Neural cell (in vitro differentiated cells): Measurements from ENCODE around the gene GNG4. TPM values are rescaled to one million over a fixed set of nuclear protein-coding genes. Genes with fewer than 3 reads are reported as not detected.

ENCODE experiments used
- H2AFZ ChIP-seq: fragments of 200-600, 300-800 bp; sonication (generic), shearing (Covaris generic); 2 replicates; pipeline ENCODE4 v1.6.0; 2014; ENCODE audit warnings: low read depth, mild to moderate bottlenecking, antibody characterized with exemption, low read length, moderate library complexity
- H3F3A ChIP-seq: fragments of 200-600 bp; shearing (Covaris generic); 2 replicates; pipeline ENCODE4 v1.6.1; 2016; ENCODE audit warnings: mild to moderate bottlenecking, moderate library complexity, mixed read lengths, antibody characterized with exemption, low read length; ENCODE audit not compliant: insufficient read depth, poor library complexity, severe bottlenecking
- H3K27ac ChIP-seq: fragments of 200-600, 300-800 bp; sonication (generic), shearing (Covaris generic); 2 replicates; pipeline ENCODE4 v1.5.1; 2014; ENCODE audit warnings: mild to moderate bottlenecking, low read length, moderate library complexity
- H3K27me3 ChIP-seq: fragments of 300-800, 200-600 bp; sonication (generic), shearing (Covaris generic); 2 replicates; pipeline ENCODE4 v1.6.0; 2014; ENCODE audit warnings: mild to moderate bottlenecking, low read depth, low read length, moderate library complexity; ENCODE audit not compliant: insufficient read depth
- H3K36me3 ChIP-seq: fragments of 300-800, 200-600 bp; sonication (generic), shearing (Covaris generic); 2 replicates; pipeline ENCODE4 v1.5.1; 2014; ENCODE audit warnings: mild to moderate bottlenecking, antibody characterized with exemption, low read length, moderate library complexity; ENCODE audit not compliant: insufficient read depth
- H3K4me2 ChIP-seq: fragments of 300-800, 200-600 bp; sonication (generic), shearing (Covaris generic); 2 replicates; pipeline ENCODE4 v1.6.0; 2014; ENCODE audit warnings: mild to moderate bottlenecking, low read length
- H3K4me3 ChIP-seq: fragments of 300-800, 200-600 bp; sonication (generic), shearing (Covaris generic); 2 replicates; pipeline ENCODE4 v1.5.1; 2014; ENCODE audit warnings: mild to moderate bottlenecking, low read length, moderate library complexity
- H3K79me2 ChIP-seq: fragments of 200-600 bp; shearing (Covaris generic); replicated peaks from 2 replicates; pipeline ENCODE4 v1.6.0; 2014; ENCODE audit warnings: mild to moderate bottlenecking, low read length, moderate library complexity; ENCODE audit not compliant: insufficient read depth
- H3K9ac ChIP-seq: fragments of 300-800, 200-600 bp; sonication (generic), shearing (Covaris generic); 2 replicates; pipeline ENCODE4 v1.6.1; 2016; ENCODE audit warnings: mild to moderate bottlenecking, low read length, mixed read lengths
- H3K9me2 ChIP-seq: fragments of 200-600 bp; shearing (Covaris generic); 2 replicates; pipeline ENCODE4 v1.6.1; 2016; ENCODE audit warnings: mild to moderate bottlenecking, low read length, mixed read lengths; ENCODE audit not compliant: insufficient read depth
- H3K9me3 ChIP-seq: fragments of 200-600, 300-800 bp; sonication (generic), shearing (Covaris generic); 2 replicates; pipeline ENCODE4 v1.6.1; 2016; ENCODE audit warnings: mild to moderate bottlenecking, mixed run types, low read length, moderate library complexity, mixed read lengths
- H4K20me1 ChIP-seq: fragments of 200-600 bp; shearing (Covaris generic); 2 replicates; pipeline ENCODE4 v1.6.1; 2016; ENCODE audit warnings: mild to moderate bottlenecking, mixed run types; ENCODE audit not compliant: insufficient read depth
- EP300 ChIP-seq: fragments of 450-650 bp; conservative IDR thresholded peaks from 2 replicates; pipeline ENCODE4 v1.6.1; 2014; ENCODE audit warnings: antibody characterized with exemption, mild to moderate bottlenecking, moderate library complexity; ENCODE audit not compliant: poor library complexity, severe bottlenecking
- EZH2 ChIP-seq: fragments of 200-600, 300-800 bp; shearing (Covaris generic), sonication (generic); IDR thresholded peaks from 2 replicates; pipeline ENCODE4 v1.6.1; 2014; ENCODE audit warnings: antibody characterized with exemption, low read length, borderline replicate concordance, mild to moderate bottlenecking; ENCODE audit not compliant: insufficient read depth, poor library complexity, severe bottlenecking
- MXI1 ChIP-seq: fragments of 450-650 bp; conservative IDR thresholded peaks from 2 replicates; pipeline ENCODE4 v1.6.1; 2014; ENCODE audit warnings: antibody characterized with exemption, mild to moderate bottlenecking; ENCODE audit not compliant: poor library complexity, severe bottlenecking
- POLR2AphosphoS5 ChIP-seq: IDR thresholded peaks from 2 replicates; pipeline ENCODE4 v1.6.1; 2012
- RAD21 ChIP-seq: fragments of 450-650 bp; conservative IDR thresholded peaks from 2 replicates; pipeline ENCODE4 v1.6.1; 2014; ENCODE audit warnings: antibody characterized with exemption, mild to moderate bottlenecking, moderate library complexity
- SMC3 ChIP-seq: fragments of 450-650 bp; conservative IDR thresholded peaks from 2 replicates; pipeline ENCODE4 v1.6.1; 2014; ENCODE audit warnings: antibody characterized with exemption, mild to moderate bottlenecking, moderate library complexity; ENCODE audit not compliant: poor library complexity
- TAF1 ChIP-seq: IDR thresholded peaks from 2 replicates; pipeline ENCODE4 v1.6.1; 2012; ENCODE audit warnings: low read depth
- polyA plus RNA-seq: library from polyadenylated mRNA; depleted of rRNA; stranded (reverse); fragments of >200 nt; gene quantifications from 2 replicates; pipeline ENCODE4 v1.2.3, GENCODE V29; 2014
- TF ChIP-seq, protein P1 (sequence below): IDR thresholded peaks from 2 replicates; pipeline ENCODE4 v1.6.1; 2012; ENCODE audit warnings: borderline replicate concordance
- TF ChIP-seq, protein P2 (sequence below): fragments of 450-650 bp; IDR thresholded peaks from 2 replicates; pipeline ENCODE4 v1.5.1; 2014; ENCODE audit warnings: antibody characterized with exemption, mild to moderate bottlenecking, moderate library complexity; ENCODE audit not compliant: poor library complexity, severe bottlenecking

The GNG4 gene
- polyA plus RNA-seq, 1 donor from 2014 or later: 63.2 TPM

DNA sequence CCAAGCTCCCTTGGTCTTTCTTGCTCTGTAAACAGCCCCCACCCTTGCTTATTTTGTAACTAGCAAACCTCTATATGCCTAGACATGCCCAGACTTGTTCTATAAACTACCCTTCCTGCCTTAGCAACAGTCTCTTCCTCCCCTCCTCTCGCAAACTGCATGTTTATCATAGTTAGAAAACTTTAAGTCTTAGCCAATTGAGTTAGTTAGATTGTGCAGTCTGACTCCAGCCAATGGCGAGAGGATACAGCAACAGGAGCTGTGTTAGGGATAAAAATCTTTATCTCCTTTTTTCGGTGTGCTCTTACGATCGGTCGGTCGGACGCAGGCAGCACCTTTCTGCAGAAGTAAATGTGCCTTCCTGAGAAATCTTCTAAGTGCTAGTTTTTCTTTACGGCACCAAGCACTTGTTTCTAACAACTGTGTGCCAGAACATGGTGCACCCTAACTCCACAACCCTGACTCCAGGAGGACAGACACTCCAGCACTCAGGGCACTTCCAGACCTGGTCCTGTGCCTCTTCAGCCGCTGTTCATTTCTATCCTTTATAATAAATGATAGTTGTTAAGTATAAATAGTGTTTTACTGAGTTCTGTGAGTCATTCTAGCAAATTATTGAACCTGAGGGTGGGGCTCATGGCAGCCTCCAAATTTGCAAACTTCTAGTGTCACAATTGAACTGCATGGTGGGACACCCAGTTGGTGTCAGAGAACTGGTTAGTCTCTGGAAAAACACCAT lies 25.7 kb upstream of the GNG4 start (continued):
- TF ChIP-seq, protein P1, sequence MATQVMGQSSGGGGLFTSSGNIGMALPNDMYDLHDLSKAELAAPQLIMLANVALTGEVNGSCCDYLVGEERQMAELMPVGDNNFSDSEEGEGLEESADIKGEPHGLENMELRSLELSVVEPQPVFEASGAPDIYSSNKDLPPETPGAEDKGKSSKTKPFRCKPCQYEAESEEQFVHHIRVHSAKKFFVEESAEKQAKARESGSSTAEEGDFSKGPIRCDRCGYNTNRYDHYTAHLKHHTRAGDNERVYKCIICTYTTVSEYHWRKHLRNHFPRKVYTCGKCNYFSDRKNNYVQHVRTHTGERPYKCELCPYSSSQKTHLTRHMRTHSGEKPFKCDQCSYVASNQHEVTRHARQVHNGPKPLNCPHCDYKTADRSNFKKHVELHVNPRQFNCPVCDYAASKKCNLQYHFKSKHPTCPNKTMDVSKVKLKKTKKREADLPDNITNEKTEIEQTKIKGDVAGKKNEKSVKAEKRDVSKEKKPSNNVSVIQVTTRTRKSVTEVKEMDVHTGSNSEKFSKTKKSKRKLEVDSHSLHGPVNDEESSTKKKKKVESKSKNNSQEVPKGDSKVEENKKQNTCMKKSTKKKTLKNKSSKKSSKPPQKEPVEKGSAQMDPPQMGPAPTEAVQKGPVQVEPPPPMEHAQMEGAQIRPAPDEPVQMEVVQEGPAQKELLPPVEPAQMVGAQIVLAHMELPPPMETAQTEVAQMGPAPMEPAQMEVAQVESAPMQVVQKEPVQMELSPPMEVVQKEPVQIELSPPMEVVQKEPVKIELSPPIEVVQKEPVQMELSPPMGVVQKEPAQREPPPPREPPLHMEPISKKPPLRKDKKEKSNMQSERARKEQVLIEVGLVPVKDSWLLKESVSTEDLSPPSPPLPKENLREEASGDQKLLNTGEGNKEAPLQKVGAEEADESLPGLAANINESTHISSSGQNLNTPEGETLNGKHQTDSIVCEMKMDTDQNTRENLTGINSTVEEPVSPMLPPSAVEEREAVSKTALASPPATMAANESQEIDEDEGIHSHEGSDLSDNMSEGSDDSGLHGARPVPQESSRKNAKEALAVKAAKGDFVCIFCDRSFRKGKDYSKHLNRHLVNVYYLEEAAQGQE: no peak

DNA sequence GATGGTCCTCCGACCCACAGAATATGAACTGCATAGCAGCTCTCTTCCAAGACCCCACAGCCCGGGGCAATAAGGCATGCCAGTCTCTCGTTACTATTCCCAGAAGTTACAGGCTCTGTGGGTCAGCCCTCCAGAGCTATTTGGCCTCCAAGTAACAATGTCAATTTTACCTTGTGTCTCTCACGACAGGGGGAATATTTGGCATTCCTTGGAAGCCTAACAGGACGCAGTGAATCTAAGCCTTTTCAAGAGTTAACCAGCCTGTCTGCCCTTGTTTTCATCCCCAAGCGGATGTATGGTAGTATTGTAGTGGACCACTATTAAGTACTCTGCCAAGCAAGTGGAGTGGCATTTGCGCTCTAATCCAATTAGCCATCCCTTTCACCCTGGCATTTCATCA lies 24.4 kb upstream of the GNG4 start:
- Histone ChIP-seq H3K9ac (no peak overlapping the region), H3K27ac (no peak overlapping the region), H3K4me3 (no peak overlapping the region), H3K9me2 (no peaks in the 10 kb centered on the region), H3F3A (no peaks in the 10 kb centered on the region), H2AFZ (no peak overlapping the region), H3K9me3 (no peaks in the 10 kb centered on the region), H3K36me3 (no peaks in the 10 kb centered on the region), H4K20me1 (no peaks in the 10 kb centered on the region), H3K27me3 (no peaks in the 10 kb centered on the region), H3K4me2 (no peak overlapping the region), H3K79me2 (peaks cover 4% of the 10 kb centered on the region)
- no peak for TF ChIP-seq EZH2
- TF ChIP-seq, protein P1: no peak
- TF ChIP-seq SMC3: no peak

DNA sequence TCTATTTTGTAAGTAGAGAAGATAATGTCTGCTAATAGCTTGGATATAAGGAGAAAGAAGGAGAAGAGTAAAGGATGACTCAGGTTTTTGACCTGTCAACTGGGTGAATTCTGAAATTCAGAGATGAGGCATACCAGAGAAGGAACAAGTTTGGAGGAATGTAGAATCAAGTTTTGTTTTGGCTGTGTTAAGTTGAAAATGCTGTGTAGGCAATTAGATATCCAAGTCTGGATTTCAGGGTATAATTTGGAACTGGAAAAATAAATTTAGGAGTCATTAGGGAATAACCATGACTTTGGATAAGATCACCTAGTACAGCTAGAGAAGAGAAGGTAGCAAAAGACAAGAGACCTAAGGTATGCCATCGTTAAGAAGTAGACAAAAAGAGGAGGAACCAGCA lies 22.4 kb upstream of the GNG4 start:
- Histone ChIP-seq H3K4me3 (no peak overlapping the region), H4K20me1 (no peaks in the 10 kb centered on the region), H3K9ac (no peak overlapping the region), H3K9me2 (no peaks in the 10 kb centered on the region), H3K4me2 (no peak overlapping the region), H3K36me3 (no peaks in the 10 kb centered on the region), H3K27ac (no peak overlapping the region), H3K79me2 (peaks cover 4% of the 10 kb centered on the region), H3K27me3 (no peaks in the 10 kb centered on the region), H3K9me3 (no peaks in the 10 kb centered on the region), H3F3A (no peaks in the 10 kb centered on the region), H2AFZ (no peak overlapping the region)
- TF ChIP-seq POLR2AphosphoS5 (no peak), MXI1 (no peak), EP300 (no peak), TAF1 (no peak), SMC3 (no peak), RAD21 (no peak), EZH2 (no peak)
- TF ChIP-seq, protein P2, sequence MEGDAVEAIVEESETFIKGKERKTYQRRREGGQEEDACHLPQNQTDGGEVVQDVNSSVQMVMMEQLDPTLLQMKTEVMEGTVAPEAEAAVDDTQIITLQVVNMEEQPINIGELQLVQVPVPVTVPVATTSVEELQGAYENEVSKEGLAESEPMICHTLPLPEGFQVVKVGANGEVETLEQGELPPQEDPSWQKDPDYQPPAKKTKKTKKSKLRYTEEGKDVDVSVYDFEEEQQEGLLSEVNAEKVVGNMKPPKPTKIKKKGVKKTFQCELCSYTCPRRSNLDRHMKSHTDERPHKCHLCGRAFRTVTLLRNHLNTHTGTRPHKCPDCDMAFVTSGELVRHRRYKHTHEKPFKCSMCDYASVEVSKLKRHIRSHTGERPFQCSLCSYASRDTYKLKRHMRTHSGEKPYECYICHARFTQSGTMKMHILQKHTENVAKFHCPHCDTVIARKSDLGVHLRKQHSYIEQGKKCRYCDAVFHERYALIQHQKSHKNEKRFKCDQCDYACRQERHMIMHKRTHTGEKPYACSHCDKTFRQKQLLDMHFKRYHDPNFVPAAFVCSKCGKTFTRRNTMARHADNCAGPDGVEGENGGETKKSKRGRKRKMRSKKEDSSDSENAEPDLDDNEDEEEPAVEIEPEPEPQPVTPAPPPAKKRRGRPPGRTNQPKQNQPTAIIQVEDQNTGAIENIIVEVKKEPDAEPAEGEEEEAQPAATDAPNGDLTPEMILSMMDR: no peak
- TF ChIP-seq, protein P1: no peak
